Activated CD8-positive, alpha-beta memory T cell treated with anti-CD3 and anti-CD28 coated beads for 1 hour (primary cell): ENCODE measurements around the gene EYA3.

Experiments
- DNase-seq, 2 donors: peaks; one replicate each; pipeline ENCODE4 v3.0.0-alpha.2; 2020; ENCODE audit warnings: low read depth in 1 of 2; ENCODE audit errors: extremely low read depth in 1 of 2

EYA3 gene

DNA sequence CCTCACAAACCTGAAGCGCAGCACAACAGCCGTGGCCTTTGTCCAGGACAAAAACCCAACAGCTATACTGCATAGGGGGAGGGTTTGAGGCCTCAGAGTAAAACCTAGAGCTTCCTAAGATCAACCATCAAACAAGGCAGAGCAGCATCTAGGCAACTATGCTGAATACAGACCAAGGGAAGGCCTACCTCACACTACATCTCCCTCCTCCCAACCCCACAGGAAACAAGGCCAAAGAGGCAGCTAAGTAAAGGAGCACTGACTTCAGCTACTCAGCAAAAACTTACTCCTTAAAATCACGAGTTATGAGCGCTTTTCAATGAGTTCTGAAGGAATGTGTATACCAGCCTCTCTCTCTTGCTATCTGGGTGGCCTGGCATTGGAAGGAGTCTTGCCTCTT, 116.3 kb downstream of the EYA3 start:
- no peak for DNase-seq

GRCh38 chr1:27971674-27972073, 116.7 kb downstream of the EYA3 start:
- DNase-seq: no peak

DNA sequence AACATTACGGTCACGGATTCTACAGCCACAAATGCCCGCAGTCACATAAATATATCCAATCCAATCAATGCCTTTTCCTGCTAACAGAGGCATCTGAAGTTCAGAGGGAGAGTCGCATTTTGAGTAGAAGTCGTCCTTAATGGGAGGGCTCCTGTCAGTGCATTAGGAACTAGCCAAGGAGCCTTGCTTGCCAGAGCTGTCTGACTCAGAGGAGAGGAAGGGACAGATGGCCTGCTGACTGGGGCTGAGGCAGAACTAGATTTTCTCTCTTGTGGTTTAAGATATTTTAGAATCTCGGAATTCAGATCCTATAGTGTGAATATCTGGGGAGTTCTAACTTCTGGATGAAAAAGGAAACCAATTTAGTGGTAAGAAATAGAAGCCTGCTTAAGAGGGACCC, 118.0 kb downstream of the EYA3 start:
- DNase-seq: no peak

GRCh38 chr1:27968692-27969091, 119.7 kb downstream of the EYA3 start:
- DNase-seq: no peak

DNA sequence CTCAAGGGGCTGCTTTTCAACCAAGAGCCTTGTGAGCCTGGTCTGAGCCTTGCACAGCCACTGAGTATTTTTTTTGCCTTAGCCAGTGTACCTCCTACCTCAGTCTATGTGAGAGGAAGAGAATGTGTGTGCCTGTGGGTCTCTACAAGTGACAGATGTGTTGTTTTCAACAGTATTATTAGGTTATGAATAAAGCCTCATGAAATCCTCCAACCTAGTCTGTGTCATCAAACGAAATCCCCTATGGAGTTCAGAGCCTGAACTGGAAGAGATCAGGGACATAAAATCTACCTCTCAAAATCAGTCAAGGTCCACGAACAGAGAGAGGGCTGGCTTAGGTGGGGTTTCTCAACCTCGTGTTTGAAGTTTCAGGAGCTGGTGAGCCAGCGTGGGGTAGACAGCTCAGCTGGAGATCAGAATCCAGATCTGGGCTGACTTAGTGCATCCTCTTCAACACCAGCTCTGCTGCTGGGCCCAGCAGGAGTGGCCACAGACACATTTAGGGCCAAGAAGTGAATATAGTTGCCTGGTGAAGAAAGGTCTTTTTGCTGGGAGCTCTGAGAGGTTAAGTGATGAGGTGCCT, 120.4 kb downstream of the EYA3 start:
- no peak for DNase-seq

DNA sequence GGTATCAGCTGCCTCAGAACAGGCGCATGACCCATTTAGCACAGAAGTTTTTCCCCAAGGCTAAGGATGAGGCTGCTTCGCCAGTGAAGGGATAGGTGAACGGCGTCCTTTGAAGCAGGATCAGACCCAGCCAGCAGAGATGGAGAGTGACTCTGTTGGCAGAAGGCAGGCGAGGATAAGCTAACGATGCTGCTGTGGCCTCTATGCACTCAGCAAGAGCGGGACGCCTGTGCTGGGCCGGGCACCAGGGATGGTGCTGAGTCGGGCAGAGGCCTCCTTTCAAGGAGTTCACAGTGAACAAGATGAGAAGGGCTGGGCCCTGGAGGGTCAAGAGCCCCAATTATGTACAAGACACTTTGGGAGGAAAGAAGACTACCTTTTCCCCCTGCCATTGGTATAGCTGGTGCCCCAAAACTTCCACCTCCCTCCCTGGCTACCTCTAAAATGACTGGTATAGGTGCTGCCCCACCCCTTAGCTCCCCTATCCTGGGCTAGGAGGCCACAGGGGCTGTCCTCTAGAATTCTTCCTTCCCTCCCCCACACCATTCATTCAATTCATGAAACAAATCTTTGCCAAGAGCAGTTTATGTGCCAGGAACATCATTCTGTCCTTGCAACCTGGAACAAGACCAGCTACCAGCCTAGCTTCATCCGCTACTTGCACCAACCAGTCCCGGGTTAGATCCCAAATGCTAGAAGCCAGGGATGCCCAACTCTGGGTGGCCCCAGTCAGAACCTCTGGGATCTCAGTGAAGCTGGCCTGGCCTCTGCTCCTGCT, 121.1 kb downstream of the EYA3 start:
- no peak for DNase-seq

DNA sequence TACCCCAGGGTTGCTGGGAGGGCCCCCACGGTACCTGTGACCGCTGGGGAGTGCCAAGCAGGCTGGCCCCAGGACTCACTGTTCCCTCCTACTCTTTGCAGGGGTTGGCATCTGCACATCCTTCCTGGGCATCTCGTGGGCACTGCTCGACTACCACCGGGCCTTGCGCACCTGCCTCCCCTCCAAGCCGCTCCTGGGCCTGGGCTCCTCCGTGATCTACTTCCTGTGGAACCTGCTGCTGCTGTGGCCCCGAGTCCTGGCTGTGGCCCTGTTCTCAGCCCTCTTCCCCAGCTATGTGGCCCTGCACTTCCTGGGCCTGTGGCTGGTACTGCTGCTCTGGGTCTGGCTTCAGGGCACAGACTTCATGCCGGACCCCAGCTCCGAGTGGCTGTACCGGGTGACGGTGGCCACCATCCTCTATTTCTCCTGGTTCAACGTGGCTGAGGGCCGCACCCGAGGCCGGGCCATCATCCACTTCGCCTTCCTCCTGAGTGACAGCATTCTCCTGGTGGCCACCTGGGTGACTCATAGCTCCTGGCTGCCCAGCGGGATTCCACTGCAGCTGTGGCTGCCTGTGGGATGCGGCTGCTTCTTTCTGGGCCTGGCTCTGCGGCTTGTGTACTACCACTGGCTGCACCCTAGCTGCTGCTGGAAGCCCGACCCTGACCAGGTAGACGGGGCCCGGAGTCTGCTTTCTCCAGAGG, 121.9 kb downstream of the EYA3 start:
- no peak for DNase-seq

DNA sequence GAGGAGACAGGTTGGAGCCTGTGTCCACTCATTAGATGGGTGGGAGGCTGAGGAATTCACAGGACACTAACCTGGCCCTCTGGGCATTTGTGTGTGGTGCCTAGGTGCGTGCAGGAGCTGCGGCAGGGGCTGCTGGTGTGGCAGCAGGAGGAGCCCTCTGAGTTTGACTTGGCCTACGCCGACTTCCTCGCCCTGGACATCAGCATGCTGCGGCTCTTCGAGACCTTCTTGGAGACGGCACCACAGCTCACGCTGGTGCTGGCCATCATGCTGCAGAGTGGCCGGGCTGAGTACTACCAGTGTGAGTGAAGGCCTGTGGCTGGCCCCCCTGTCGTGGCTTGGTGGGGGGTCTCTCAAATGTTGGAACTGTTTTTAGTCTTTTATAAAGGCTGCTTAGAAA, 125.0 kb downstream of the EYA3 start:
- DNase-seq: no peak

DNA sequence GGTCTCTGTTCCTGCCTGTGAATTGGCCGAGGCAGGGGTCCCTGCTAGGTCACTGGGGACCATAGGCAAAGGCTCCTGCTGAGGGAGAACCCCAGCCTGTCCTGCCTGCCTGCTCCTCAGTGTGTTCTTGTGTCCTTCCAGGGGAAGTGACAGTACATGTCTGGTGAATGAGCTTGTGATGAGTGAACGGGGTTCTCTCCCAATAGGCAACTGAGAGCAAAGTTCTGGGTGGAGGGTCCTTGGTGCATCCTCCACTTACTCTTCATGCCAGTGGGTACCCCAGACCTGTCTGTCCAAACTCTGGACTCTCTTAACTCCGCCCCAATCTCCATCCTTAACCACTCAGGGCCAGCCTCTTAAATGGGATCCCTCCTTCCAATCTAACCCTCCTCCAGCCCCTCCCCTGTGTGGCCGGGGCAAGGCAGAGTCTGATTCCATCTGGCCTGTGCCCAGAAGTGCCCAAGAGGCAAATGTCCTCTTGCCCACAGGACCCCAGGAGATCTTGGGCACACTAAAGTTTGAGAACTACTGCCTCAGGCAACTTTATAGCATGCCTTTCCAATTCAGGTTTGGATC, 126.7 kb downstream of the EYA3 start:
- no peak for DNase-seq

- no peak for DNase-seq
Measured at GRCh38 chr1:27960762-27961645, 127.4 kb downstream of the EYA3 start.

DNA sequence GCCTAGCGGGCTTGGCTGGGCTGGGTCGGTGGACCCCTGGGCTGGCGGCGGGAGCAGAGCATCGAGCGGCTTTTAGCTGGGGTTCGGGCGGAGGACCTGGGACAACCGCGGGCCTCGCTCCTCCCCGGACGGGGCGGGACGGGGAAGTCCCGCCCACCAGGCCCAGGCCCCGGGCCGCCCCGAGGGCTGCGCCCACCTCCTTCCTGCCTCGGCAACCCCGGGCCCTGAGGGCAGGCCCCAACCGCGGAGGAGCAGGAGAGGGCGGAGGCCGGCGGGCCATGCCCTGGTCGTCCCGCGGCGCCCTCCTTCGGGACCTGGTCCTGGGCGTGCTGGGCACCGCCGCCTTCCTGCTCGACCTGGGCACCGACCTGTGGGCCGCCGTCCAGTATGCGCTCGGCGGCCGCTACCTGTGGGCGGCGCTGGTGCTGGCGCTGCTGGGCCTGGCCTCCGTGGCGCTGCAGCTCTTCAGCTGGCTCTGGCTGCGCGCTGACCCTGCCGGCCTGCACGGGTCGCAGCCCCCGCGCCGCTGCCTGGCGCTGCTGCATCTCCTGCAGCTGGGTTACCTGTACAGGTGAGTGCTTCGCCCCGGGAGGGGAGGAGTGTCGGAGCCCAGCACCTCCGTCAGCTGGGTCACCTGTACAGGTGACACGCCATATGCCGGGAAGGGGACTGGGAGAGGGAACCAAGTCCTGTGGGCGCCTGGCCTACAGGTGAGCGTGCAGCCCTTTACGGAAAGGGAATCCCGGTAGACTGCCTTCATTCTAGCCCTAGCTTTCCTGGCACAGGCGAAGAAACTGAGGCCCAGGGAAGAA, 128.4 kb downstream of the EYA3 start, which contains the start of gene XKR8:
XKR8 (plus strand) TSS at position 182 of the 812 bp plus-strand sequence; CDS start at position 279, 97 bp downstream.
- peak; percentile 28 to 76 for DNase-seq

DNA sequence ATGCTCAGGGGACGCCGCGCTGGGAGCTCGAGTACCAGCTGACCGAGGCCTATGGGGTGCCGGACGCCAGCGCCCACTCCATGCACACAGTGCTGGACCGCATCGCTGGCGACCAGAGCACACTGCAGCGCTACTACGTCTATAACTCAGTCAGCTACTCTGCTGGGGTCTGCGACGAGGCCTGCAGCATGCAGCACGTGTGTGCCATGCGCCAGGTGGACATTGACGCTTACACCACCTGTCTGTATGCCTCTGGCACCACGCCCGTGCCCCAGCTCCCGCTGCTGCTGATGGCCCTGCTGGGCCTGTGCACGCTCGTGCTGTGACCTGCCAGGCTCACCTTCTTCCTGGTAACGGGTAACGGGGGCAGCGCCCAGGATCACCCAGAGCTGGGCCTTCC, 129.9 kb downstream of the EYA3 start:
- DNase-seq: no peak

DNA sequence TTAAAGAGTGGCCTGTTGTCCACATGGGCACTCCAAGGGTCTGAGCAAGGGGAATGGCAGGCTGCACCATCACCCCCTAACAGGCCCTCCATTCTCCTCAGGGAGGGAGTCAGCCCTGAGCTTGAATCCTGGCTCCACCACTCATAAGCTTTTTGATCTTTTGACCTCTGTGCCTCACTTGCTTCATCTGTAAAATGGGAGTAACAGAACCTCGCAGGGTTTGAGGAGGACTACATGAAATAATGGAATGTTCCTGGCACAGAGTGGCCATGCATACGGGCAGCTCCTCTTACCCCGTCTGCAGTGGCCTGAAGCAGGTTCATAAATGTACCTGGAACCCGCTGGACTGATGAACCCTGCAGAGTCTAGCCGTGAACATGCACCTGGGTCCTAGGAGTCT, 130.8 kb downstream of the EYA3 start:
- no peak for DNase-seq

- no peak for DNase-seq
Measured at GRCh38 chr1:27956761-27957160, 131.6 kb downstream of the EYA3 start.

- no peak for DNase-seq
Measured at GRCh38 chr1:27955076-27955475, 133.3 kb downstream of the EYA3 start.

GRCh38 chr1:27954186-27954585, 134.2 kb downstream of the EYA3 start:
- DNase-seq: no peak

- no peak for DNase-seq
Measured at GRCh38 chr1:27952147-27952546, 136.3 kb downstream of the EYA3 start.

DNA sequence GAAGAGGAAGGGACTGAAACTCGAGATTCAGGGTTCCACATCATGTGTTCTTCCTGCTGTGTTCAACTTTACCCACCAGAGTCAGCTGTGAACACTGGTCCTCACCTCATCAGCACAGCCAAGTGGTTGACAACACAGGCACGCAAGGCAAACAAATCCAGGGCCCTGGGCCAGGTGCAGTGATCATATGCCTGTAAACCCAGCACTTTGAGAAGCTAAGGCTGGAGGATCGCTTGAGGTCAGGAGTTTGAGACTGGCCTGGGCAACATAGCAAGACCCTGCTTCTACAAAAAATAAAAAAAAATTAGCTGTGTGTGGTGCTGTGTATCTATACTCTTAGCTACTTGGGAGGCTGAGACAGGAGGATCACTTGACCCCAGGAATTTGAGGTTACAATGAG, 137.0 kb downstream of the EYA3 start:
- DNase-seq: no peak

- no peak for DNase-seq
Measured at GRCh38 chr1:27949027-27949426, 139.4 kb downstream of the EYA3 start.

- DNase-seq: no peak
Measured at GRCh38 chr1:27945020-27945419, 143.4 kb downstream of the EYA3 start.
